Kidney (tissue), 14 donors: ENCODE measurements around the gene RALGPS1. TPM values are rescaled to one million over a fixed set of nuclear protein-coding genes. Genes with fewer than 3 reads are reported as not detected.

Experiments
- DNase-seq, 5 donors: peaks; one replicate each; pipeline ENCODE4 v3.0.0-alpha.2; 2013 to 2020
- FAIRE-seq: peaks from 2 replicates; lab custom pipeline; 2012; peaks lifted over from hg19 to GRCh38; lab: Jason Lieb, UNC
- H3K27ac ChIP-seq, 2 donors: one replicate each; pipeline ENCODE4 v1.7.0; 2013; ENCODE audit warnings: low read depth in 2 of 2, low read length in 2 of 2, inconsistent platforms in 1 of 2
- H3K27me3 ChIP-seq: one replicate; pipeline ENCODE4 v1.7.1; 2013; ENCODE audit warnings: low read length, inconsistent platforms; ENCODE audit not compliant: control insufficient read depth, insufficient read depth
- H3K36me3 ChIP-seq, 3 donors: one replicate each; pipeline versions ENCODE4 v1.7.0 to v1.7.1; 2013; ENCODE audit warnings: low read length in 3 of 3, control low read depth in 1 of 3, inconsistent platforms in 1 of 3; ENCODE audit not compliant: insufficient read depth in 3 of 3, control insufficient read depth in 2 of 3
- H3K4me1 ChIP-seq, 3 donors: one replicate each; pipeline versions ENCODE4 v1.7.0 to v1.7.1; 2013; ENCODE audit warnings: low read length in 3 of 3, inconsistent platforms in 1 of 3, low read depth in 1 of 3; ENCODE audit not compliant: control insufficient read depth in 2 of 3, insufficient read depth in 2 of 3
- H3K4me3 ChIP-seq, 3 donors: one replicate each; pipeline versions ENCODE4 v1.7.0 to v1.8.1; 2013; ENCODE audit warnings: low read length in 3 of 3, control low read depth in 1 of 3, inconsistent platforms in 1 of 3
- H3K9ac ChIP-seq, 3 donors: one replicate each; pipeline versions ENCODE4 v1.7.0 to v1.7.1; 2013; ENCODE audit warnings: low read length in 3 of 3, control low read depth in 1 of 3, inconsistent platforms in 1 of 3
- H3K9me3 ChIP-seq, 3 donors: one replicate each; pipeline versions ENCODE4 v1.7.0 to v1.7.1; 2013; ENCODE audit warnings: low read length in 3 of 3, control low read depth in 1 of 3, inconsistent platforms in 1 of 3; ENCODE audit not compliant: control insufficient read depth in 2 of 3, insufficient read depth in 1 of 3
- intact Hi-C: fragments of 100-400 bp; cut with DNase I; formaldehyde crosslinking; loops from one replicate; pipeline ENCODE4 v1.11.1; 2022
- polyA plus RNA-seq: library from polyadenylated mRNA; stranded (reverse); fragments of 350-450 nt; fragmentation: Illumina TruSeq; extraction: RNeasy Lipid Tissue Mini Kit (QIAGEN cat#74804); gene quantifications from one replicate; pipeline ENCODE4 v1.2.3, GENCODE V29; 2014; ENCODE audit warnings: low read depth, low replicate concordance; ENCODE audit not compliant: insufficient read depth
- total RNA-seq: library from RNA; stranded (reverse); fragmentation: NEBNext Ultra II Directional; extraction: Animal tissue kit (Norgen Biotek cat#: 25700); gene quantifications from one replicate; pipeline ENCODE4 v1.2.1, GENCODE V29; 2021
- TF ChIP-seq, protein P1 (sequence below): IDR thresholded peaks from 3 replicates; pipeline ENCODE4 v1.5.1; 2012; ENCODE audit warnings: mild to moderate bottlenecking, moderate library complexity, borderline replicate concordance; ENCODE audit not compliant: insufficient read depth; ENCODE audit errors: extremely low read depth
- donor health status: control.
- donor health status: control.
- donor health status: control.
- donor health status: control.
- donor health status: control.
- donor health status: DM: yes; HTN: yes; CAD: no.
- donor health status: Normal renal cell carcinoma (clear cell type).

Gene RALGPS1
- total and polyA plus RNA-seq, 2 donors from 2014 or later, result 9.4 to 25.2 TPM

DNA sequence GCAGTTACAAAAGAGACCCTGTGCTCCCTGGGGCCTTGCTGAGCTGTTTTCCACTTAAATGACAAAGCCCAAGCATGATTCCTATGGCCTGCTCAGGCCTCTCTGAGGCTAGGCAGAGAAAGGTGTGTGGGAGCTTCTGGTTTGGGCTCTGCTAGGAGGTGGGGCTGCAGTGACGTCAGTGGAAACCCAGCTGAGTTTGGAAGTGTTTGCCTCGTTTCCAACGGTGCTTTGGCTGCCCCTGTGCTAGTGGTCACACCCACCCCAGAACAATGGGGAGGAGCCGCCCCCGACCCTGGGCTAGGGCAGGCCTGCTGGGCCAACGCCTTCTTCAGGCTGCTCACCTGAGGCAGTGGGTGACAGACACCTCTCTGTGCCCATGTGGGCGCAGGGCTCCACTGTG is 197.5 kb downstream of the RALGPS1 start:
- FAIRE-seq, result no peak
- H3K4me3 ChIP-seq, result no peak overlapping the region
- TF ChIP-seq, protein P1, sequence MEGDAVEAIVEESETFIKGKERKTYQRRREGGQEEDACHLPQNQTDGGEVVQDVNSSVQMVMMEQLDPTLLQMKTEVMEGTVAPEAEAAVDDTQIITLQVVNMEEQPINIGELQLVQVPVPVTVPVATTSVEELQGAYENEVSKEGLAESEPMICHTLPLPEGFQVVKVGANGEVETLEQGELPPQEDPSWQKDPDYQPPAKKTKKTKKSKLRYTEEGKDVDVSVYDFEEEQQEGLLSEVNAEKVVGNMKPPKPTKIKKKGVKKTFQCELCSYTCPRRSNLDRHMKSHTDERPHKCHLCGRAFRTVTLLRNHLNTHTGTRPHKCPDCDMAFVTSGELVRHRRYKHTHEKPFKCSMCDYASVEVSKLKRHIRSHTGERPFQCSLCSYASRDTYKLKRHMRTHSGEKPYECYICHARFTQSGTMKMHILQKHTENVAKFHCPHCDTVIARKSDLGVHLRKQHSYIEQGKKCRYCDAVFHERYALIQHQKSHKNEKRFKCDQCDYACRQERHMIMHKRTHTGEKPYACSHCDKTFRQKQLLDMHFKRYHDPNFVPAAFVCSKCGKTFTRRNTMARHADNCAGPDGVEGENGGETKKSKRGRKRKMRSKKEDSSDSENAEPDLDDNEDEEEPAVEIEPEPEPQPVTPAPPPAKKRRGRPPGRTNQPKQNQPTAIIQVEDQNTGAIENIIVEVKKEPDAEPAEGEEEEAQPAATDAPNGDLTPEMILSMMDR, result no peak
- no peaks in the 10 kb centered on the region for H3K9me3 ChIP-seq
- H3K27me3 ChIP-seq, result no peaks in the 10 kb centered on the region
- intact Hi-C loops, result no loop called here
- DNase-seq, result no peak
- H3K9ac ChIP-seq, result no peak overlapping the region
- H3K4me1 ChIP-seq, result no peaks in the 10 kb centered on the region
- H3K36me3 ChIP-seq, result no peaks in the 10 kb centered on the region
- no peak overlapping the region for H3K27ac ChIP-seq

DNA sequence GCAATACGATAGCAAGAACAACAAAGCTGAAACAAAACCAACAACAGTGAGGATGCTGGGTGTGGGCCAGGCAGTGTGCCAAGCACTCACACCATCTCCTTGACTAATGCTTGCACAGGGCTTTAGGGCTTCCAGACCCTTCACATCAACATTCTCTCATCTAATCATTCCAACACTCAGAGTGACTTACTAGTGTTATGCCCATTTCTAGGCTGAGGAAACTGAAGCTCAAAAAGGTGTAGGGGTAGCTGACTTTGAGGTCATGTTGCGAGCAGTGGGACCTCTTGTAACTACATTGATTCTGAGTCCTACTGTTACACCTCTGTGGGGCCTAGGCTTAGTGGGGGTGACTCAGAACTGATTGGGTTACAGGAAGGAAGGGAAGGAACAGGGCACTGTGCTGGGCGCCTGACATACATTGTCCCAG is 198.2 kb downstream of the RALGPS1 start:
- no peak for FAIRE-seq
- Histone ChIP-seq H3K9ac (no peak overlapping the region), H3K36me3 (no peaks in the 10 kb centered on the region), H3K27ac (no peak overlapping the region), H3K27me3 (no peaks in the 10 kb centered on the region), H3K4me1 (no peaks in the 10 kb centered on the region), H3K4me3 (no peak overlapping the region), H3K9me3 (no peaks in the 10 kb centered on the region)
- intact Hi-C loops, result no loop called here
- no peak for DNase-seq
- TF ChIP-seq, protein P1, result no peak

DNA sequence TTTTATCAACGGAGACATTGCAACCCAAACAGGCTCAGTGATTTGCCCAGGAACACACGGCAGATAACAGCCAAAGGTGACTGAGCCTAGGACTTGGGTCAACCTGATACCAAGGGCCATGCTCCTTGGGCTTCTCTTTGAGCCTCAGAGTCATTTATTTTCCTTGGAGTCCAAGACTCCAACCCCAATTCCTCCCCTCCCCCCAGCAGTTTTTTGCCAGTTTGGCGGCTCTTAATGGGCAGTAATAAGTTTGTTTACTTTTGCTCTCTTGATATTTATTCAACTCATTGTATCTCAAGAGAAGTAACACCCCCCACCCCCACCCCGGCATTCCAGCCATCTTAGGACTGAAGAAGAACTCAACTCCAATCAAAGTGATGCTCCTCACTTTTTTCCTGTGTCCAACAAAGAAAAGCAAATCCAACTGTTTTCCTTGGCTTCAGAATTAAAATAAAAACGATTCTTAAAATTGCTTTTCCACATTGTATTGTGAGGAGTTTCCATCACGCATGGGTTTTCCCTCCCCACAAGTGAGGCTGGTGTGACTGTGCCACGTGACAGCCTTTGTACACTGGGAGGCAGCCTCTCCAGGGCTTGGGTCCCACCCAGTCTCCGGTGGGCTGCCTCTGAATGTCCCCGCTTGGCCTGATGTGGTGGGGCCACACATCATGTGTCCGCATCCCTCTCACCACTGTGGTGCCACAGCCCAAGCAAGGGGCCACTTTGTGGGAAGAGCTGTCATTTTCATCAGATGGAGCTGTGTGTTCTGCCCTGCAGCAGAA is 198.8 kb downstream of the RALGPS1 start:
- DNase-seq, result no peak
- no peak for FAIRE-seq

More for the DNA sequence above, 198.8 kb downstream of the RALGPS1 start:
- H3K27me3 ChIP-seq, result no peaks in the 10 kb centered on the region
- intact Hi-C loops, result no loop called here
- no peaks in the 10 kb centered on the region for H3K4me1 ChIP-seq
- no peaks in the 10 kb centered on the region for H3K36me3 ChIP-seq
- H3K27ac ChIP-seq, result no peak overlapping the region
- TF ChIP-seq, protein P1, result no peak
- no peak overlapping the region for H3K9ac ChIP-seq
- H3K9me3 ChIP-seq, result no peaks in the 10 kb centered on the region
- no peak overlapping the region for H3K4me3 ChIP-seq
